ENCODE measurements around the gene PHF23.

DNA sequence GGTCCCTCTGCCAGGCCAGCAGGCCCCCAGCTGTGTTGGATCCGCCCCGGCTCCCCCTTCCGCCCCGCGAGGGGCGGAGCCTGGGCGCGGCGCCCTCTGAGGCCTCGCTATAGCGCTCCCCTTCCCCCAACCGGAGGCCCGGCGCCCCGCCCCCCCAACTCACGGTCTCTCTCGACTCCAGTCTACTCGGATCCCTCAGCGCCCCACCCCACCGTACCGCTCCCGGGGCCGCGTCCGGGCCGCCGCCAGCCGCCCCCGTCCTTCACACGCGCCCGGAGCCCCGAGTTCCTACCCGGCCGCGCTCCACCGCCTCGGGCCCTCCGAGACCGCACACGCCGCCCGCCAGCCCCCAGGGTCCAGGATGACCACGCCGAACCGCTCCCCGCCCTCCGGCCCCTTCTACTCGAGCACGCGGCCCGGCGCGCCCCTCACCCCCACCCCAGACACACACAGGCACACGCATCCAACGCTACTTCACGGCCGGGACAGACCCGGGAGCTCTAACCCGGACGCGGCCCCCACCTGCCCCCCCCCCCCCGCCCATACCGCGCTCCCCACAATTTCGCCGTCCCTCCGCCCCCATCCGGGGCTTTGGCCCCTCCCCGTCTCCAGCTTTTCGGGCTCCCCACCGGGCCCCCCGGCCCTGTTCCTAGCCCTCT is 1.4 kb downstream of the PHF23 start:
- TF ChIP-seq CTCF (IDR thresholded peaks at IDR 0.05) (no peak), TCF7 (CRISPR knock-in tag; IDR thresholded peaks at IDR 0.05; ENCODE audit: low read depth) (no peak), SP1 (CRISPR knock-in tag; conservative IDR thresholded peaks at IDR 0.05) (peak; percentile 72), ZNF512 (CRISPR knock-in tag; IDR thresholded peaks at IDR 0.05; ENCODE audit: borderline replicate concordance) (no peak), CREB1 (CRISPR knock-in tag; IDR thresholded peaks at IDR 0.05) (no peak), ETV6 (CRISPR knock-in tag; IDR thresholded peaks at IDR 0.05) (no peak), SMAD4 (CRISPR knock-in tag; IDR thresholded peaks at IDR 0.05) (no peak), ESRRA (CRISPR knock-in tag; IDR thresholded peaks at IDR 0.05; ENCODE audit: borderline replicate concordance) (no peak)
